ENCODE data around the gene ATXN1.
"Not testable (repeated sequence)": the region's sequence is repeated elsewhere in the genome, so short reads cannot be mapped to it uniquely, and the experiment has no call there.

ATXN1 gene

DNA sequence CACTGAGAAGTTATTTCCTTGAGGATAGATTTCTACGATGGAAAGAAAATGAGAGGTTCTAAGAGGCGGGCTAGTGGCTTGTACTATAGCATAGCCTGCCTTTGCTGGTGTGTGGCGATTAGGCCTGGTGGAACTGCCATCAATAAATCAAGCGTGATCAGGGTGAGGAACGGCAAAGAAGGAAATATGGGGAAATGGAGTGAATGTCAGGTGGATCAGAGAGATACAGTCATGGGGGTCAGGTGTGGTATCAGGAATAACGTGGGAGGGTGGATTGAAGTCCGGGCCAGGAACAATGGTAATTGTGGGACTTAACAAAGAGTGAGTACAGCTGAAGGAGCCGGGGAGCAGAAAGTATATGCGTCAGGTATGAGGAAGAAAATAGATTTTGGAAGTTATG, 500.7 kb downstream of the ATXN1 start:
- not testable (repeated sequence) for DNase-seq

DNA sequence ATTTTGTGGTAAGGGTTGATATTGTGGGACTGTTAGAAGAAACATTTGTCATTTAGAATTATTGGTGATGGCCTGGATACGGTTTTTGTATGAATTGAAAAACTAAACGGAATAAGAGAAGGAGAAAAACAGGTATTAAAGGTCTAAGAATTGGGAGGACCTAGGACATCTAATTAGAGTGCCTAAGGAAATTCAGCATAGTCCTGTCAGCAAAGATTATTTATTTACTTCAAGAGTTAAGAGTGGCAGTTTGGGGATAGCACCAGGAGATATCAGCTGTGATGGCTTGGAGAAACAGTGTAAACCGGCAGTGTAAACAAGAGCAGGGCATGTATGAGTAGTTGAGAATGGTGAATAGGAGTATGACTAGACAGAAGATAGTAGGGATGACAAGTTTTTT, 501.7 kb downstream of the ATXN1 start:
- not testable (repeated sequence) for DNase-seq

DNA sequence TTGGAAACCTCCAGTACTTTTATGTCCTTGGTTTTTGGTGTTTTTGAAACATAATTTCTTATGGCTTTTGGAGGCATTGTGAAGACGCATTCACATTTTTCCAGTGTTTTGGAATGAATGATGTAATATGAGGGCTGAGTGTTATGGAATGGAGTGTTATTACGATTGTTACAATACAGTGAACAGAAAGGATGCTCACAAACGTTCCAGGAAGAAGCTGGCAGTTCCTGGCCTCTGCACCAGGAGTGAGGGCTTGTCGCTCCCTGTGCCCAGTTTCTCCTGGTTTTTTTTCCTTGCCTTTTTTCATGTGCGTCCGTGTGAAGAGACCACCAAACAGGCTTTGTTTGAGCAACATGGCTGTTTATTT, 502.6 kb downstream of the ATXN1 start:
- DNase-seq = no peak

- DNase-seq = no peak
These were observed 503.1 kb downstream of the ATXN1 start for GRCh38 chr6:16257999-16258708.

DNA sequence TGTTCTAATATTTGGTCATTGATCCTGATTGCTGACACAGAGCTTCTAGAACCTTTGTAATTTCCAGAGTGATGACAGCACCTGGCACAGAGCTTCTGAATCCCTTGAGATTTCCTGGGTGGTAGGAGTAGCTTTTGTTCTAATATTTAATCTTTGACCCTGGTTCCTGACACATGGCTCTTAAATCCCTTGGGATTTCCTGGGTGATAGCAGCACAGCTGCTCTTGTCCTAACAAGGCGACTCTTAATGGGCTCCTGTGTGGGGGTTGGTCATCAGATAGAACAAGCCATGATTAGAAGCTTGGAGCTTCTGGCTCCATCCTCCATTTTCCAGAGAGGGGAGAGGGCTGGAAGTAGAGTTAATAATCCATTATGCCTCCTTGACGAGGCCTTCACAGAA, 504.5 kb downstream of the ATXN1 start:
- no peak for DNase-seq

DNA sequence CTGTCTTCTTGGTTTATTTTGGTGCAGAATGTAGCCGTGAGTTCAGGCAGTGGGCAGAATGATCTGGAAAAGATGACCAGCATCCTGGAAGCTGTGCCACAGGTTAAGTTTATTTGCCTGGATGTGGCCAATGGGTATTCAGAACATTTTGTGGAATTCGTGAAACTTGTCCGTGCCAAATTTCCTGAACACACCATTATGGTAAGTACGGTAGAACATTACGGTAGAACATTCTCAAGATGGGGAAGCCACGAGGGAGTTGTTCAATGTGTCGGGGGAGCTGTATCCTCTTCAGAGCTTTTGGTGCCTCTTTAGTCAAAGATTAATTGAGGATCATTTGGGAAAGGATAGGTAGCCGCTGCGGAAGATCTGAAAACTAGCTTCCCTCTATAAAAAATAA, 506.7 kb downstream of the ATXN1 start:
- DNase-seq = no peak

DNA sequence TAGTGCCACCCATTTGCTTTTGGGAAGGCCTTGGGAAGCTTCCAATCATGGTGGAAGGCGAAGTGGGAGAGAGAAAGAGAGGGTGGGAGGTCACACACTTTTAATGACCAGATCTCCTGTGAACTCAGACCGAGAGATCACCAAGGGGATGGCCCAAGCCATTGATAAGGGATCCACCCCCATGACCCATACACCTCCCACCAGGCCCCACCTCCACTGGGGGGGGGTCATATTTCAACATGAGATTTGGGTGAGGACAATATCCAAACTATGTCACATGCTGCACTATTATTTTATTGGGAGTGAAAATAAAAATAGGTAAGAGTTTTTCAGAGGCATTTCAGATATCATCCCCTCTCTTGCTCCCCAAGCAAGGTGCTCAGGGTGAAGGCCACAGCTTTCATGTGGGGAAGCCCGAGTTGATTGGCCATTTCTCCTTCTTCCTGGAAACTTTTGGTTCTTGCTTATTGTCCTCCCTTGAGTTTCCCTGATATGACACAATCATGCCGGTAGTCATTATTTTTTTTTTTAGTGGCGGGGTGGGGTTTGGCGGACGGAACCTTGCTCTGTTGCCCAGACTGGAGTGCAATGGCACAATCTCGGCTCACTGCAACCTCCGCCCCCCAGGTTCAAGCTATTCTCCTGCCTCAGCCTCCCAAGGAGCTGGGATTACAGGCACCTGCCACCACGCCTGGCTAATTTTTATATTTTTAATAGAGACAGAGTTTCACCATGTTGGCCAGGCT, 507.7 kb downstream of the ATXN1 start:
- DNase-seq = no peak

DNA sequence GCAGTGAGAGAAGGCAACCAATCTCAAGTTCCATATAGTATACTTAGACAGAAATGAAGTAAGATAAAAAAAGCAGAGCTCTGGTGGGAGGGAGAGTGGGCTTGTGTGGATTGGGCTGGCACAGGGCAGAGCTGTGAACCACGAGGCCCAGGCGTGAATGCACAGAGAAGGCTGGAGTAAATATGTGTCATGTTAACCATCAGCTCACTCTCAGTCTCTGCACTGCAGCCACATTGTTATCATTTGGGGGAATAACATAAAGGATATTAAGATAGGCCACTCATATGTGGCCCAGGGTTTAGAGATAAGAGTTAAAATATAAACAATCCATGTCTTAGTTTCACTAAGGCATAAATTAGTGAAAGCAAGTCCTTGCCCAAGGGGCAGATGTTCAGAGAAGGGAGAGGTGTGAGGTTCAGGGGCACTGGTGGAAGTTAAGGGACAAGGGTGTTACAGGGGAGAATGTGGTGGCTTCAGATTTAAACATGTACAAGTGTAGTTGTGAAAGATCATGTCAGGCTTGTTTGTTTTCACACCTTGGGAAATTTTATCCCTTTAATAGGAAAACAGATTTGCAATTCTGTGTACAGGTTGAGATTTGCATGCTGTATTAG, 508.5 kb downstream of the ATXN1 start:
- no peak for DNase-seq

DNA sequence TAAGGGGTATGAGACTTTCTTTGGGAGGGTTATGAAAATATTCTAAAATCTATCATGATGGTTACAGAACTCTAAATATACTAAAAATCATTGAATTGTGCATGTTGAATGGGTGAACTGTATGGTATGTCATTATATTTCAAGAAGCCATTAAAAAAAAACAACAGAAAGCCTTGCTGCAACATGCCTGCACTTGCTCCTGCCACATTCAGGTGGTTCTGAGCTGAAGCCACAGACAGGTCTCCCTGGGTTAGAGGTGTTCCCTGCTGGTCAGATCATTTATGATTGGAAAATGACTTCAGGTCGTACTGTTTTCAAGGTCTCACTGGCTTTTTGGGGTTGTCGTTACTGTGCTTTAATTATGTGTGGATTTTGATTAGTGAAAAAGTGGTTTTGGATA, 509.6 kb downstream of the ATXN1 start:
- DNase-seq = no peak

- DNase-seq = no peak
These were observed 511.3 kb downstream of the ATXN1 start for GRCh38 chr6:16249971-16250370.
